Astrocyte (in vitro differentiated cells and primary cell): ENCODE results near the gene APOBEC3B.

Experiments used
- EZH2 ChIP-seq: IDR thresholded peaks from 2 replicates; pipeline ENCODE4 v1.6.1; 2012; ENCODE audit warnings: mild to moderate bottlenecking, low read length, inconsistent platforms; ENCODE audit not compliant: insufficient read depth
- TF ChIP-seq, protein P1 (sequence below): IDR thresholded peaks from 2 replicates; pipeline ENCODE4 v1.5.1; 2011; ENCODE audit warnings: low read depth, mild to moderate bottlenecking, inconsistent platforms, low read length, moderate library complexity; ENCODE audit not compliant: insufficient read depth

GRCh38 chr22:38957046-38957770, 24.9 kb upstream of the APOBEC3B start, which contains the start of gene APOBEC3A:
- TF ChIP-seq EZH2: no peak
- TF ChIP-seq, protein P1, sequence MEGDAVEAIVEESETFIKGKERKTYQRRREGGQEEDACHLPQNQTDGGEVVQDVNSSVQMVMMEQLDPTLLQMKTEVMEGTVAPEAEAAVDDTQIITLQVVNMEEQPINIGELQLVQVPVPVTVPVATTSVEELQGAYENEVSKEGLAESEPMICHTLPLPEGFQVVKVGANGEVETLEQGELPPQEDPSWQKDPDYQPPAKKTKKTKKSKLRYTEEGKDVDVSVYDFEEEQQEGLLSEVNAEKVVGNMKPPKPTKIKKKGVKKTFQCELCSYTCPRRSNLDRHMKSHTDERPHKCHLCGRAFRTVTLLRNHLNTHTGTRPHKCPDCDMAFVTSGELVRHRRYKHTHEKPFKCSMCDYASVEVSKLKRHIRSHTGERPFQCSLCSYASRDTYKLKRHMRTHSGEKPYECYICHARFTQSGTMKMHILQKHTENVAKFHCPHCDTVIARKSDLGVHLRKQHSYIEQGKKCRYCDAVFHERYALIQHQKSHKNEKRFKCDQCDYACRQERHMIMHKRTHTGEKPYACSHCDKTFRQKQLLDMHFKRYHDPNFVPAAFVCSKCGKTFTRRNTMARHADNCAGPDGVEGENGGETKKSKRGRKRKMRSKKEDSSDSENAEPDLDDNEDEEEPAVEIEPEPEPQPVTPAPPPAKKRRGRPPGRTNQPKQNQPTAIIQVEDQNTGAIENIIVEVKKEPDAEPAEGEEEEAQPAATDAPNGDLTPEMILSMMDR: no peak
